Amygdala (tissue), 56 donors: ENCODE measurements around the gene SH3RF1.

Experiments
- DNase-seq, 56 donors: peaks; one replicate each; lab custom pipeline; 2025; lab: John Stamatoyannopoulos, UW

The SH3RF1 gene

GRCh38 chr4:169089004-169089403 is 181.8 kb downstream of the SH3RF1 start:
- DNase-seq, result no peak

- no peak for DNase-seq
Measured at GRCh38 chr4:169084954-169085353, 185.8 kb downstream of the SH3RF1 start.

GRCh38 chr4:169080981-169081380 is 189.8 kb downstream of the SH3RF1 start:
- DNase-seq, result peak in 1 of 56 donors; percentile 16

- peak in 8 of 56 donors; percentile 4 to 45 (median 12) for DNase-seq
Measured at GRCh38 chr4:169079942-169080827, 190.6 kb downstream of the SH3RF1 start.

- DNase-seq, result no peak
Measured at GRCh38 chr4:169074117-169074516, 196.6 kb downstream of the SH3RF1 start.

- DNase-seq, result no peak
Measured at GRCh38 chr4:169071747-169072146, 199.0 kb downstream of the SH3RF1 start.

GRCh38 chr4:169070895-169071218 is 199.9 kb downstream of the SH3RF1 start:
- DNase-seq, result no peak

GRCh38 chr4:169070071-169070894 is 200.5 kb downstream of the SH3RF1 start:
- DNase-seq, result no peak

- DNase-seq, result no peak
Measured at GRCh38 chr4:169068423-169068822, 202.3 kb downstream of the SH3RF1 start.

- DNase-seq, result no peak
Measured at GRCh38 chr4:169066934-169067333, 203.8 kb downstream of the SH3RF1 start.

GRCh38 chr4:169064296-169064695 is 206.5 kb downstream of the SH3RF1 start:
- no peak for DNase-seq

GRCh38 chr4:169063441-169063840 is 207.3 kb downstream of the SH3RF1 start:
- DNase-seq, result no peak

GRCh38 chr4:169062897-169063244 is 207.9 kb downstream of the SH3RF1 start:
- DNase-seq, result no peak

GRCh38 chr4:169061386-169061785 is 209.4 kb downstream of the SH3RF1 start:
- no peak for DNase-seq

GRCh38 chr4:169060391-169061091 is 210.2 kb downstream of the SH3RF1 start:
- no peak for DNase-seq

- DNase-seq, result peak in 1 of 56 donors; percentile 2
Measured at GRCh38 chr4:169059306-169060211, 211.2 kb downstream of the SH3RF1 start.

- no peak for DNase-seq
Measured at GRCh38 chr4:169058312-169058711, 212.4 kb downstream of the SH3RF1 start.

- DNase-seq, result no peak
Measured at GRCh38 chr4:169054879-169055278, 215.9 kb downstream of the SH3RF1 start.

GRCh38 chr4:169052594-169052945 is 218.2 kb downstream of the SH3RF1 start:
- DNase-seq, result no peak
